SU-DHL-6 (cell line): ENCODE results near the gene MTHFD2.

ENCODE experiments used
- H2AFZ ChIP-seq: fragments of 200-600 bp; sonication (generic); 2 replicates; pipeline ENCODE4 v1.6.1; 2014; ENCODE audit warnings: low read depth, mild to moderate bottlenecking, moderate library complexity, mixed read lengths, antibody characterized with exemption, low read length; ENCODE audit not compliant: severe bottlenecking
- H3F3A ChIP-seq: fragments of 200-600 bp; shearing (Covaris generic); 2 replicates; pipeline ENCODE4 v1.6.0; 2016; ENCODE audit warnings: antibody characterized with exemption, mild to moderate bottlenecking; ENCODE audit not compliant: insufficient read depth
- H3K27ac ChIP-seq: fragments of 200-600 bp; sonication (generic); 2 replicates; pipeline ENCODE4 v1.5.1; 2016; ENCODE audit warnings: low read depth, mild to moderate bottlenecking, low read length, moderate library complexity, mixed read lengths
- H3K27me3 ChIP-seq: fragments of 200-600 bp; sonication (generic), shearing (Covaris generic); 2 replicates; pipeline ENCODE4 v1.6.0; 2014; ENCODE audit warnings: mild to moderate bottlenecking, low read length
- H3K36me3 ChIP-seq: fragments of 200-600 bp; sonication (generic); 2 replicates; pipeline ENCODE4 v1.6.1; 2014; ENCODE audit warnings: mild to moderate bottlenecking, low read length, mixed read lengths
- H3K4me2 ChIP-seq: fragments of 300-600, 200-600 bp; shearing (Covaris generic), sonication (generic); 2 replicates; pipeline ENCODE4 v1.6.0; 2014; ENCODE audit warnings: low read length, low read depth, mild to moderate bottlenecking; ENCODE audit not compliant: poor library complexity, severe bottlenecking
- H3K4me3 ChIP-seq: fragments of 200-600 bp; sonication (generic); 2 replicates; pipeline ENCODE4 v1.5.1; 2014; ENCODE audit warnings: antibody characterized with exemption, low read length, mild to moderate bottlenecking, mixed read lengths; ENCODE audit not compliant: insufficient read depth, poor library complexity, severe bottlenecking
- H3K79me2 ChIP-seq: fragments of 200-600 bp; sonication (generic); 2 replicates; pipeline ENCODE4 v1.6.1; 2014; ENCODE audit warnings: mild to moderate bottlenecking, low read length, moderate library complexity; ENCODE audit not compliant: insufficient read depth
- H3K9ac ChIP-seq: fragments of 200-600 bp; sonication (generic); 2 replicates; pipeline ENCODE4 v1.7.0; 2014; ENCODE audit warnings: mild to moderate bottlenecking, low read length
- H3K9me2 ChIP-seq: fragments of 200-600 bp; sonication (generic); replicated peaks from 2 replicates; pipeline ENCODE4 v1.6.1; 2014; ENCODE audit warnings: low read length; ENCODE audit not compliant: insufficient read depth
- H3K9me3 ChIP-seq: fragments of 200-600 bp; sonication (generic); 2 replicates; pipeline ENCODE4 v1.6.1; 2014; ENCODE audit warnings: low read length, mixed read lengths; ENCODE audit not compliant: insufficient read depth
- H4K20me1 ChIP-seq: fragments of 200-600 bp; sonication (generic); 2 replicates; pipeline ENCODE4 v1.6.1; 2014; ENCODE audit warnings: low read depth, mild to moderate bottlenecking, antibody characterized with exemption, low read length, moderate library complexity, mixed read lengths
- EZH2phosphoT487 ChIP-seq: fragments of 200-600 bp; sonication (generic), shearing (Covaris generic); conservative IDR thresholded peaks from 2 replicates; pipeline ENCODE4 v1.6.1; 2018; ENCODE audit warnings: mild to moderate bottlenecking, antibody characterized with exemption, low read length, moderate library complexity, mixed read lengths
- TF ChIP-seq, protein P1 (sequence below): fragments of 200-600 bp; sonication (generic); IDR thresholded peaks from one replicate; pipeline ENCODE4 v1.5.1; 2017; ENCODE audit warnings: antibody characterized with exemption, mild to moderate bottlenecking, low read length, moderate library complexity; ENCODE audit not compliant: insufficient read depth, poor library complexity, severe bottlenecking

The MTHFD2 gene

DNA sequence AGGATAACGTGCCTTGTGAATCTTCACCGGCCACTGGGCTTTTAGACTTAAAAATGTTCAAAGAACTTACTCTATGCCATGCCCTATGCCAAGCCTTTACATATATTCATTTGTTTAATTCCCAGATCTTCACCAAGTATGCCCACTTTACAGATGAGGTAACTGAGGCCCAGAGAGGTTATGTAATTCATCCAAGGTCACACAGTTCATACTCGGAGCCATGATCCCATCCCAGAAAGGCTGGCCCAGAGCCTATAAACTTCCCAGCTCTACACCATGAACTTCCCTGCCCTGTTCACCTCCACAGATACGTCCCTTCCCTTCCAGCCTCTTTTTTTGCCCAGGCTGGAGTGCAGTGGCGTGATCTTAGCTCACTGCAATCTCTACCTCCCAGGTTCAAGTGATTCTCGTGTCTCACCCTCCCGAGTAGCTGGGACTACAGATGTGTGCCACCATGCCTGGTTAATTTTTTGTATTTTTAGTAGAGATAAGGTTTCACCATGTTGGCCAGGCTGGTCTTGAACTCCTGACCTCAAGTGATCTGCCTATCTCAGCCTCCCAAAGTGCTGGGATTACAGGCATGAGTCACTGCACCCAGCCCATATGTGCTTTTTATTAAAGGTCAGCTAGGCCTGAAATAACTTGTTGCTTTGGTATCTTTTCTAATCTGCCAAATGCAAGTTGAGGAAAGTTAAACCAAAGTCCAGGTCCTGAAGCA lies 44.1 kb downstream of the MTHFD2 start:
- TF ChIP-seq EZH2phosphoT487 = no peak
- TF ChIP-seq, protein P1, sequence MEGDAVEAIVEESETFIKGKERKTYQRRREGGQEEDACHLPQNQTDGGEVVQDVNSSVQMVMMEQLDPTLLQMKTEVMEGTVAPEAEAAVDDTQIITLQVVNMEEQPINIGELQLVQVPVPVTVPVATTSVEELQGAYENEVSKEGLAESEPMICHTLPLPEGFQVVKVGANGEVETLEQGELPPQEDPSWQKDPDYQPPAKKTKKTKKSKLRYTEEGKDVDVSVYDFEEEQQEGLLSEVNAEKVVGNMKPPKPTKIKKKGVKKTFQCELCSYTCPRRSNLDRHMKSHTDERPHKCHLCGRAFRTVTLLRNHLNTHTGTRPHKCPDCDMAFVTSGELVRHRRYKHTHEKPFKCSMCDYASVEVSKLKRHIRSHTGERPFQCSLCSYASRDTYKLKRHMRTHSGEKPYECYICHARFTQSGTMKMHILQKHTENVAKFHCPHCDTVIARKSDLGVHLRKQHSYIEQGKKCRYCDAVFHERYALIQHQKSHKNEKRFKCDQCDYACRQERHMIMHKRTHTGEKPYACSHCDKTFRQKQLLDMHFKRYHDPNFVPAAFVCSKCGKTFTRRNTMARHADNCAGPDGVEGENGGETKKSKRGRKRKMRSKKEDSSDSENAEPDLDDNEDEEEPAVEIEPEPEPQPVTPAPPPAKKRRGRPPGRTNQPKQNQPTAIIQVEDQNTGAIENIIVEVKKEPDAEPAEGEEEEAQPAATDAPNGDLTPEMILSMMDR = no peak
- Histone ChIP-seq H3K9ac (no peak overlapping the region), H3K79me2 (no peaks in the 10 kb centered on the region), H2AFZ (no peak overlapping the region), H4K20me1 (no peaks in the 10 kb centered on the region), H3K27me3 (no peaks in the 10 kb centered on the region), H3K27ac (no peak overlapping the region), H3K4me2 (no peak overlapping the region), H3K36me3 (no peaks in the 10 kb centered on the region), H3K4me3 (no peak overlapping the region), H3K9me2 (no peaks in the 10 kb centered on the region), H3K9me3 (no peaks in the 10 kb centered on the region), H3F3A (no peaks in the 10 kb centered on the region)

GRCh38 chr2:74244286-74244685 lies 45.9 kb downstream of the MTHFD2 start:
- no peak overlapping the region for H3K4me2 ChIP-seq
- H3K36me3 ChIP-seq = no peaks in the 10 kb centered on the region
- no peaks in the 10 kb centered on the region for H3F3A ChIP-seq
- no peak for TF ChIP-seq EZH2phosphoT487
- H3K79me2 ChIP-seq = no peaks in the 10 kb centered on the region
- H3K9me3 ChIP-seq = no peaks in the 10 kb centered on the region
- H3K27me3 ChIP-seq = no peaks in the 10 kb centered on the region
- no peaks in the 10 kb centered on the region for H4K20me1 ChIP-seq
- no peak overlapping the region for H2AFZ ChIP-seq
- no peak overlapping the region for H3K4me3 ChIP-seq
- no peak overlapping the region for H3K9ac ChIP-seq
- H3K9me2 ChIP-seq = no peaks in the 10 kb centered on the region
- no peak overlapping the region for H3K27ac ChIP-seq

GRCh38 chr2:74246496-74247195 lies 48.2 kb downstream of the MTHFD2 start:
- Histone ChIP-seq H3K9me2 (no peaks in the 10 kb centered on the region), H3K4me3 (no peak overlapping the region), H2AFZ (no peak overlapping the region), H3K27ac (no peak overlapping the region), H3K4me2 (no peak overlapping the region), H3K27me3 (no peaks in the 10 kb centered on the region), H3K9ac (no peak overlapping the region), H3K9me3 (no peaks in the 10 kb centered on the region), H3K36me3 (no peaks in the 10 kb centered on the region), H3K79me2 (no peaks in the 10 kb centered on the region), H3F3A (no peaks in the 10 kb centered on the region), H4K20me1 (no peaks in the 10 kb centered on the region)
- TF ChIP-seq EZH2phosphoT487 = no peak
- TF ChIP-seq, protein P1 = no peak
